ENCODE data around the gene AGFG1.

DNA sequence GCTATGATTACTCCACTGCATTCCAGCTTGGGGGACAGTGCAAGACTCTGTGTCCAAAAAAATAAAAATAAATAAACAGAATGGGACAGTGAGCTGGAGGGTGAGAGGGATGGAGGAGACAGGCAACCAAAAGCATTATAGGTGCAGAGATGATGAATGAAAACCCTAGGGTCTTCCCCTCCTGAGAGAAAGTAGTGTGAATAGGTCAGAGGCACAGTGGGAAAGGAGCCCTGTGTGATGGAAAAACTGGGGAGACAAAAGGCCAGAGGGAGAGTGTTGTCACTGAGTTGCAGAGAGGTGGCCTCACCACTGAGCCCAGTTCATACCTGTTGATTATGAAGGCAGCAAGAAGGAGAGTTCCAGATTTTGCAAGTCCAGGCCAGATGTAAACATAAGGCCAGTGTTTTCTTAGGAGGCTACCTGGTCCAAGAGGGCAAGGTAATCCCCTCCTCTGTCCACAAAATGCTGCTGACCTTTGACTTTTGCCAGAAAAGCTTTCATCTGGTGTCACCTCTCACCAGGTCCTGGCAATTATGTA lies 17.6 kb upstream of the AGFG1 start:
- no peak for TF ChIP-seq CTCF (IDR thresholded peaks at IDR 0.05)
- TF ChIP-seq E2F1 (CRISPR knock-in tag; IDR thresholded peaks at IDR 0.05) = no peak
- TF ChIP-seq MAX (CRISPR knock-in tag; IDR thresholded peaks at IDR 0.05) = no peak
- no peak for TF ChIP-seq JUN (CRISPR knock-in tag; IDR thresholded peaks at IDR 0.05)
- TF ChIP-seq HMGXB4 (CRISPR knock-in tag; IDR thresholded peaks at IDR 0.05) = no peak
- TF ChIP-seq, protein P1, sequence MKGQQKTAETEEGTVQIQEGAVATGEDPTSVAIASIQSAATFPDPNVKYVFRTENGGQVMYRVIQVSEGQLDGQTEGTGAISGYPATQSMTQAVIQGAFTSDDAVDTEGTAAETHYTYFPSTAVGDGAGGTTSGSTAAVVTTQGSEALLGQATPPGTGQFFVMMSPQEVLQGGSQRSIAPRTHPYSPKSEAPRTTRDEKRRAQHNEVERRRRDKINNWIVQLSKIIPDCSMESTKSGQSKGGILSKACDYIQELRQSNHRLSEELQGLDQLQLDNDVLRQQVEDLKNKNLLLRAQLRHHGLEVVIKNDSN (CRISPR knock-in tag; IDR thresholded peaks at IDR 0.05) = no peak
- TF ChIP-seq ZNF121 (CRISPR knock-in tag; IDR thresholded peaks at IDR 0.05) = no peak
- TF ChIP-seq RORB (CRISPR knock-in tag; IDR thresholded peaks at IDR 0.05) = no peak
- TF ChIP-seq, protein P2, sequence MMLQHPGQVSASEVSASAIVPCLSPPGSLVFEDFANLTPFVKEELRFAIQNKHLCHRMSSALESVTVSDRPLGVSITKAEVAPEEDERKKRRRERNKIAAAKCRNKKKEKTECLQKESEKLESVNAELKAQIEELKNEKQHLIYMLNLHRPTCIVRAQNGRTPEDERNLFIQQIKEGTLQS (CRISPR knock-in tag; conservative IDR thresholded peaks at IDR 0.05) = no peak
- TF ChIP-seq AFF4 (CRISPR knock-in tag; IDR thresholded peaks at IDR 0.05; ENCODE audit: borderline replicate concordance) = no peak
- TF ChIP-seq ESRRA (CRISPR knock-in tag; IDR thresholded peaks at IDR 0.05; ENCODE audit: borderline replicate concordance) = no peak
